ENCODE data around the gene ZMAT3. TPM values are rescaled to one million over a fixed set of nuclear protein-coding genes. Genes with fewer than 3 reads are reported as not detected.
A peak's percentile ranks its signal among the peaks of the same experiment; 100 is the strongest.

Gene ZMAT3
- total and polyA plus RNA-seq, 2 of the 8 experiments (the other 6 are each of a cell fraction or from before 2014, with no cell fraction given), result 5.0 to 9.2 TPM

- ChIA-PET POLR2A (ENCODE audit: partially characterized antibody) (no interaction called here), CTCF (ENCODE audit: partially characterized antibody) (interaction anchor here (1.1 to 1.2 kb wide), 3 partner anchors 9 to 30 kb away, joined by 3 to 4 read pairs (median 3); no protein-coding TSS in a partner anchor)
- Histone ChIP-seq H4K5ac (ENCODE audit: insufficient read length, low read depth, low read length) (no peak overlapping the region), H3K9me3 (ENCODE audit: insufficient read depth in 2 of 2, low read depth in 1 of 2, low read length in 1 of 2) (no peaks in the 10 kb centered on the region), H2BK12ac (ENCODE audit: low read depth, low read length) (no peak overlapping the region), H3K4ac (replicated peaks; ENCODE audit: insufficient read length, low read depth, low read length) (no peak overlapping the region), H3K4me3 (ENCODE audit: extremely low read depth in 1 of 4, insufficient read depth in 2 of 4, low read depth in 3 of 4, low read length in 4 of 4) (no peak overlapping the region), H4K8ac (ENCODE audit: extremely low read depth, insufficient read depth, low read length) (no peak overlapping the region), H2AK5ac (ENCODE audit: low read depth, low read length) (no peak overlapping the region), H3K27me3 (replicated peaks in 1 of 4; ENCODE audit: control insufficient read depth in 3 of 4, extremely low read depth in 1 of 4, insufficient read depth in 3 of 4, low read length in 3 of 4) (no peaks in the 10 kb centered on the region), H3K79me2 (ENCODE audit: control insufficient read depth in 1 of 2, insufficient read depth in 2 of 2, low read length in 2 of 2) (no peaks in the 10 kb centered on the region), H3K56ac (replicated peaks; ENCODE audit: insufficient read length, low read depth, low read length) (no peak overlapping the region), H4K20me1 (replicated peaks in 1 of 2; ENCODE audit: control insufficient read depth in 1 of 2, insufficient read depth in 2 of 2, low read length in 2 of 2) (no peaks in the 10 kb centered on the region), H2BK15ac (ENCODE audit: low read length) (no peak overlapping the region), H3K36me3 (ENCODE audit: control insufficient read depth in 2 of 4, insufficient read depth in 4 of 4, low read length in 3 of 4) (no peaks in the 10 kb centered on the region), H3K4me1 (replicated peaks in 1 of 4; ENCODE audit: control insufficient read depth in 3 of 4, insufficient read depth in 4 of 4, low read length in 3 of 4) (no peaks in the 10 kb centered on the region; a peak in 1 of 7 replicates), H2BK20ac (ENCODE audit: low read length) (no peak overlapping the region), H3K18ac (ENCODE audit: extremely low read depth, low read length) (no peak overlapping the region), H3K9ac (replicated peaks in 1 of 4; ENCODE audit: extremely low read depth in 1 of 4, low read depth in 3 of 4, low read length in 3 of 4) (no peak overlapping the region), H3K23ac (ENCODE audit: insufficient read length) (no peak overlapping the region), H3K4me2 (ENCODE audit: insufficient read depth in 1 of 2, low read depth in 2 of 2, low read length in 2 of 2) (no peak overlapping the region), H4K91ac (replicated peaks; ENCODE audit: insufficient read length, low read length) (no peak overlapping the region), H2BK5ac (ENCODE audit: low read depth, low read length) (no peak overlapping the region), H3K27ac (ENCODE audit: low read depth, low read length) (no peak overlapping the region), H3K79me1 (ENCODE audit: low read depth, low read length) (no peaks in the 10 kb centered on the region), H3K14ac (ENCODE audit: insufficient read length) (no peak overlapping the region), H2BK120ac (replicated peaks; ENCODE audit: low read depth, low read length) (no peak overlapping the region), H2AFZ (ENCODE audit: low read length) (peak overlapping the region; percentile 42; the same call in 1 of the 2 replicates), H3K23me2 (ENCODE audit: low read depth, low read length) (no peaks in the 10 kb centered on the region)
- no peak for DNase-seq (ENCODE audit: low read depth in 1 of 2, low spot score in 2 of 2)
- WGBS, 2 experiments (ENCODE audit: extremely low coverage in 1 of 2, insufficient coverage in 1 of 2, insufficient read length in 1 of 2, insufficient replicate concordance in 2 of 2, low coverage in 1 of 2, low lambda C conversion rate in 2 of 2, missing lambda C conversion rate in 1 of 2), result 82% methylated on average over 7 of the region's 7 CpGs; no CpG with 5 or more reads in 1 of the 2 experiments
- FAIRE-seq, result no peak
- TF ChIP-seq RFX5 (IDR thresholded peaks at IDR 0.05; ENCODE audit: borderline replicate concordance, low read depth, low read length), result no peak
- no peak for TF ChIP-seq MAFK (IDR thresholded peaks at IDR 0.05; ENCODE audit: low read depth, low read length)
- TF ChIP-seq SP2 (IDR thresholded peaks at IDR 0.05; ENCODE audit: low read length), result no peak
- TF ChIP-seq CREB1 (IDR thresholded peaks at IDR 0.05), result no peak
- no peak for TF ChIP-seq CTBP2 (IDR thresholded peaks at IDR 0.05; ENCODE audit: borderline replicate concordance, insufficient read depth, insufficient read length, low read length)
These were observed 26.9 kb upstream of the ZMAT3 start for GRCh38 chr3:179098388-179099077.
